Keratinocyte (primary cell): ENCODE results near the gene HPSE2. TPM values are rescaled to one million over a fixed set of nuclear protein-coding genes. Genes with fewer than 3 reads are reported as not detected.

Experiments
- DNase-seq: peaks from one replicate; pipeline ENCODE4 v3.0.0-alpha.2; 2011; ENCODE audit warnings: low read depth, missing footprints, low spot score
- FAIRE-seq: peaks from 2 replicates; lab custom pipeline; 2011; peaks lifted over from hg19 to GRCh38; lab: Jason Lieb, UNC
- H2AFZ ChIP-seq: 2 replicates; pipeline ENCODE4 v1.6.0; 2012; ENCODE audit warnings: low read length, control low read depth, inconsistent platforms; ENCODE audit not compliant: control insufficient read depth
- H3K27ac ChIP-seq: 2 replicates; pipeline ENCODE4 v1.5.1; 2011; ENCODE audit warnings: low read length; ENCODE audit not compliant: control insufficient read depth, insufficient read depth
- H3K27me3 ChIP-seq: 3 replicates; pipeline ENCODE4 v1.6.0; 2011; ENCODE audit warnings: low read length; ENCODE audit not compliant: control insufficient read depth, insufficient read depth; ENCODE audit errors: extremely low read depth
- H3K36me3 ChIP-seq, 2 experiments: 2 replicates in 1 of 2; 3 replicates in 1 of 2; pipeline ENCODE4 v1.5.1; 2011; ENCODE audit warnings: low read length in 2 of 2, mild to moderate bottlenecking in 1 of 2; ENCODE audit not compliant: control insufficient read depth in 2 of 2, insufficient read depth in 2 of 2; ENCODE audit errors: extremely low read depth in 1 of 2
- H3K4me1 ChIP-seq: 3 replicates; pipeline ENCODE4 v1.5.1; 2011; ENCODE audit warnings: low read length; ENCODE audit not compliant: control insufficient read depth, insufficient read depth; ENCODE audit errors: extremely low read depth
- H3K4me2 ChIP-seq: 3 replicates; pipeline ENCODE4 v1.6.0; 2011; ENCODE audit warnings: low read depth, low read length; ENCODE audit not compliant: control insufficient read depth, insufficient read depth; ENCODE audit errors: extremely low read depth
- H3K4me3 ChIP-seq, 3 experiments: fragments of 200-600 bp in 1 of 3; sonication (generic) in 1 of 3; 2 replicates in 2 of 3; 3 replicates in 1 of 3; pipeline ENCODE4 v1.5.1; 2011 to 2016; ENCODE audit warnings: low read length in 3 of 3, mild to moderate bottlenecking in 3 of 3, control low read depth in 2 of 3, inconsistent platforms in 1 of 3, low read depth in 1 of 3, mixed read lengths in 1 of 3, mixed run types in 1 of 3, moderate library complexity in 1 of 3; ENCODE audit not compliant: control insufficient read depth in 2 of 3, insufficient read depth in 2 of 3; ENCODE audit errors: extremely low read depth in 1 of 3
- H3K79me2 ChIP-seq: 2 replicates; pipeline ENCODE4 v1.6.0; 2012; ENCODE audit warnings: low read length; ENCODE audit not compliant: control insufficient read depth, insufficient read depth
- H3K9ac ChIP-seq: 3 replicates; pipeline ENCODE4 v1.6.0; 2011; ENCODE audit warnings: low read length; ENCODE audit not compliant: control insufficient read depth, insufficient read depth; ENCODE audit errors: extremely low read depth
- H3K9me1 ChIP-seq: 3 replicates; pipeline ENCODE4 v1.6.0; 2011; ENCODE audit warnings: low read length; ENCODE audit not compliant: control insufficient read depth, insufficient read depth; ENCODE audit errors: extremely low read depth
- H3K9me3 ChIP-seq: 2 replicates; pipeline ENCODE4 v1.5.1; 2012; ENCODE audit warnings: low read depth, low read length; ENCODE audit not compliant: control insufficient read depth
- H4K20me1 ChIP-seq: 3 replicates; pipeline ENCODE4 v1.6.0; 2011; ENCODE audit warnings: low read length; ENCODE audit not compliant: control insufficient read depth, insufficient read depth; ENCODE audit errors: extremely low read depth
- CTCF ChIP-seq, 3 experiments: IDR thresholded peaks in 1 of 3; conservative IDR thresholded peaks in 1 of 3; optimal IDR thresholded peaks in 1 of 3; 2 replicates in 2 of 3; 3 replicates in 1 of 3; pipeline versions ENCODE3 to v1.5.1; 2011; ENCODE audit warnings: low read length in 3 of 3, mild to moderate bottlenecking in 3 of 3, moderate library complexity in 2 of 3, control low read depth in 1 of 3, inconsistent platforms in 1 of 3; ENCODE audit not compliant: insufficient read depth in 2 of 3; ENCODE audit errors: extremely low read depth in 1 of 3
- EZH2 ChIP-seq: IDR thresholded peaks from one replicate; pipeline ENCODE4 v1.6.1; 2012; ENCODE audit warnings: inconsistent platforms, mild to moderate bottlenecking, low read length, moderate library complexity
- dilution Hi-C: fragments of 300-500 bp; cut with MboI; formaldehyde crosslinking; loops from one replicate; pipeline ENCODE4 v1.7.0; 2020; ENCODE audit warnings: low sequenced_read_pairs; ENCODE audit not compliant: extremely low pct_ligation_motif_present
- polyA plus RNA-seq, 5 experiments: library from polyadenylated mRNA; depleted of rRNA in 3 of 5; stranded (reverse) in 3 of 5; stranded (forward) in 1 of 5; unstranded in 1 of 5; fragments of >200 nt; gene quantifications; 1 replicate in 1 of 5; 2 replicates in 3 of 5; 3 replicates in 1 of 5; pipeline versions ENCODE4 v1.2.1 to v1.2.3, GENCODE V29; 2011 to 2012; ENCODE audit warnings: missing spikeins in 2 of 5, low read depth in 1 of 5, low replicate concordance in 1 of 5

Gene HPSE2
- polyA plus RNA-seq, 1 donor (not counting 4 experiments of a cell fraction or from before 2014, with no cell fraction given): 0.01 TPM

- no peaks in the 10 kb centered on the region for H3K27me3 ChIP-seq
- no peaks in the 10 kb centered on the region for H3K36me3 ChIP-seq
- no peaks in the 10 kb centered on the region for H3K79me2 ChIP-seq
- no peak overlapping the region for H3K4me2 ChIP-seq
- H3K9me3 ChIP-seq: no peaks in the 10 kb centered on the region
- H3K9ac ChIP-seq: no peak overlapping the region
- H3K9me1 ChIP-seq: no peaks in the 10 kb centered on the region
- TF ChIP-seq EZH2 (no peak), CTCF (optimal IDR thresholded peaks at IDR 0.05 in 1 of 3, IDR thresholded peaks at IDR 0.05 in 1 of 3, conservative IDR thresholded peaks at IDR 0.05 in 1 of 3; ENCODE audit: extremely low read depth in 1 of 3, insufficient read depth in 2 of 3, low read length in 3 of 3) (no peak)
- H3K27ac ChIP-seq: no peak overlapping the region
- no peaks in the 10 kb centered on the region for H4K20me1 ChIP-seq
- dilution Hi-C loops: no loop called here
- DNase-seq: no peak
- no peaks in the 10 kb centered on the region for H3K4me1 ChIP-seq
- no peak overlapping the region for H3K4me3 ChIP-seq
- no peak for FAIRE-seq
- no peak overlapping the region for H2AFZ ChIP-seq
Measured at GRCh38 chr10:98560565-98560964, 675.1 kb downstream of the HPSE2 start.

GRCh38 chr10:98556061-98556460, 679.6 kb downstream of the HPSE2 start:
- dilution Hi-C loops: no loop called here
- H3K79me2 ChIP-seq: no peaks in the 10 kb centered on the region
- no peak for TF ChIP-seq EZH2
- TF ChIP-seq CTCF (optimal IDR thresholded peaks at IDR 0.05 in 1 of 3, IDR thresholded peaks at IDR 0.05 in 1 of 3, conservative IDR thresholded peaks at IDR 0.05 in 1 of 3; ENCODE audit: extremely low read depth in 1 of 3, insufficient read depth in 2 of 3, low read length in 3 of 3): no peak
- no peak overlapping the region for H2AFZ ChIP-seq
- no peaks in the 10 kb centered on the region for H3K27me3 ChIP-seq
- no peak overlapping the region for H3K9ac ChIP-seq
- DNase-seq (no peak), FAIRE-seq (no peak)
- H4K20me1 ChIP-seq: no peaks in the 10 kb centered on the region
- no peaks in the 10 kb centered on the region for H3K36me3 ChIP-seq
- no peak overlapping the region for H3K4me2 ChIP-seq
- H3K4me3 ChIP-seq: no peak overlapping the region
- no peaks in the 10 kb centered on the region for H3K9me1 ChIP-seq
- H3K27ac ChIP-seq: no peak overlapping the region
- no peaks in the 10 kb centered on the region for H3K4me1 ChIP-seq
- H3K9me3 ChIP-seq: no peaks in the 10 kb centered on the region
